Gastrocnemius medialis (tissue), 4 donors: Measurements from ENCODE around the gene SHISAL2B.

Source experiments
- CTCF ChIP-seq, 5 experiments: fragments of 450-650 bp in 3 of 5; fragments of 200-600 bp in 2 of 5; sonication (generic) in 2 of 5; IDR thresholded peaks in 4 of 5; conservative IDR thresholded peaks in 1 of 5; 1 replicate in 4 of 5; 2 replicates in 1 of 5; pipeline ENCODE4 v1.5.1; 2016 to 2019; ENCODE audit warnings: antibody characterized with exemption in 5 of 5, mild to moderate bottlenecking in 3 of 5, moderate library complexity in 3 of 5
- POLR2A ChIP-seq, 2 donors: fragments of 450-650 bp; IDR thresholded peaks; one replicate each; pipeline ENCODE4 v1.6.1; 2017; ENCODE audit warnings: antibody characterized with exemption in 2 of 2, mild to moderate bottlenecking in 2 of 2, moderate library complexity in 2 of 2

- TF ChIP-seq POLR2A (IDR thresholded peaks at IDR 0.05) (no peak), CTCF (IDR thresholded peaks at IDR 0.05 in 4 of 5, conservative IDR thresholded peaks at IDR 0.05 in 1 of 5) (no peak)
Observed at GRCh38 chr5:64749385-64749784, 59.1 kb downstream of the SHISAL2B start.
